ENCODE results near the gene ZW10.
A peak's percentile ranks its signal among the peaks of the same experiment; 100 is the strongest.
"Not testable (repeated sequence)": the region's sequence is repeated elsewhere in the genome, so short reads cannot be mapped to it uniquely, and the experiment has no call there.

Gene ZW10, protein sequence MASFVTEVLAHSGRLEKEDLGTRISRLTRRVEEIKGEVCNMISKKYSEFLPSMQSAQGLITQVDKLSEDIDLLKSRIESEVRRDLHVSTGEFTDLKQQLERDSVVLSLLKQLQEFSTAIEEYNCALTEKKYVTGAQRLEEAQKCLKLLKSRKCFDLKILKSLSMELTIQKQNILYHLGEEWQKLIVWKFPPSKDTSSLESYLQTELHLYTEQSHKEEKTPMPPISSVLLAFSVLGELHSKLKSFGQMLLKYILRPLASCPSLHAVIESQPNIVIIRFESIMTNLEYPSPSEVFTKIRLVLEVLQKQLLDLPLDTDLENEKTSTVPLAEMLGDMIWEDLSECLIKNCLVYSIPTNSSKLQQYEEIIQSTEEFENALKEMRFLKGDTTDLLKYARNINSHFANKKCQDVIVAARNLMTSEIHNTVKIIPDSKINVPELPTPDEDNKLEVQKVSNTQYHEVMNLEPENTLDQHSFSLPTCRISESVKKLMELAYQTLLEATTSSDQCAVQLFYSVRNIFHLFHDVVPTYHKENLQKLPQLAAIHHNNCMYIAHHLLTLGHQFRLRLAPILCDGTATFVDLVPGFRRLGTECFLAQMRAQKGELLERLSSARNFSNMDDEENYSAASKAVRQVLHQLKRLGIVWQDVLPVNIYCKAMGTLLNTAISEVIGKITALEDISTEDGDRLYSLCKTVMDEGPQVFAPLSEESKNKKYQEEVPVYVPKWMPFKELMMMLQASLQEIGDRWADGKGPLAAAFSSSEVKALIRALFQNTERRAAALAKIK

DNA sequence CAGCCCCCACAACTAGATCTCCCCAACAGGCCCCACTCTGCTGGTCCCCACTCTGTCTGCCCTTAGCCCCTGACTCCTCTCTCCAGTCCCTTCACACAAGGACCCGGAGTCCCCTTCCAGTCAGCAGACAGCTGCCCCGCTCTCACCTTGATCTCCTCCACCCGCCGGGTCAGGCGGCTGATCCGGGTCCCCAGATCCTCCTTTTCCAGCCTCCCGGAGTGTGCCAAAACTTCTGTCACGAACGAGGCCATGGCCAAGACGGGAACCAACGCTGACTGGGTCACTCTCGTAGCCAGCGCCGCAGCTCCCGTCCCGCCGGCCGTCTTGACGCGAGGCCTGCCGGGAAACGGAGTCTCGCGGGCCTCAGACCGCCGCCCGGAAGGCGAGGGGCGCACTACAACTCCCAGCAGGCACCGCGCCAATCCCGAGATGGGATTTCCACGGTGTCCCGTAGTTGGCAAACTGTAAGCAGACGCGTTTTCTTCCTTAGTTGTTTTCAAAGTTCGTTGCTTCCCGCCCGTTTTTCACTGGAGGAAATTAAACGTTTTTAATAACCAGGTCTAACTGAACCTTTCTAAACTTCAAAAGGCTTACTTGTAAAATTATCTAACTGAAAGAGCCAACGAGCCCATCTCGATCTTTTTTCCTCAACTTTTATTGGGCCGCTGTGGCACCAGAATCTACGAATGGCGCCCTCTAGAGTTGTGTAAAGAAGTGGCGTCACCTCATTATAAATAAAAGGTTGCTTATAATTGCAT, at the start of gene ZW10:
Gene ZW10, minus strand, starts transcription at position 277 of the 758 bp plus-strand sequence. Its CDS starts 26 bp downstream, at position 251.
- peak within 1 kb of the TSS; percentile 95 for H3K4me3 ChIP-seq (ENCODE audit: low read depth, low read length)

DNA sequence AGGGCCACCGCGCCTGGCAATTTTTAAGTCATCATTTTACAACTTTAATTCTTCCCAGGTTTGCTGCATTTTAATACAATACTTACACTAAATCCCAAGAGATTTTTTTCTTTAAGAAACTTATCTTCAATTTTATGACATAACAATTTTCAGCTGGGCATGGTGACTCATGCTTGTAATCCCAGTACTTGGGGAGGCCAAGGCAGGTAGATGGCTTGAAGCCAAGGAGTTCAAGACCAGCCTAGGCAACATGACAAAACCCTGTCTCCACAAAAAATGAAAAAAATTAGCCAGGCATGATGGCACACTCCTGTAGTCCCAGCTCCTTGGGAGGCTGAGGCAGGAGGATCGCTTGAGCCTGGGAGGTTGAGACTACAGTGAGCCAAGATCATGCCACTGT, 44.9 kb upstream of the ZW10 start:
- H3K4me3 ChIP-seq (ENCODE audit: low read depth, low read length) = no peak overlapping the region

DNA sequence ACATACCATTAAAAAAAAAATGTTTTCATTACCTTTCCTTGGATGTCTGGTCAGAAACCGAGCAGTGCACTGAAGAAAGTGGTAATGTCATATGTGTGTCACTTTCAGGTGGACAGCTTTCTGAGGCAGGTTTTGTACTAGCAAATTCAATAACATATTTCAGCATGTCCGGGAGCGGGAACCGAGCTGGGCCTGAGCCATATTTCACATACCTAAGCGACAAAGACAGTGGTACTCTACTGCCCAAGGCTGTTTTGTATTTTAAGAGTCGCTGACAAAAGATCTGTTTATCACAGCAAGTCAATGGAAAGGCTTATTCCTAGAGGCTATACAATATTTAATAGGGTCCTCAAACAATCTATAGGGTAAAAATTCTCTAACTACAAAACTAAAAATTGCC, 44.1 kb upstream of the ZW10 start:
- H3K4me3 ChIP-seq (ENCODE audit: low read depth, low read length) = no peak overlapping the region

DNA sequence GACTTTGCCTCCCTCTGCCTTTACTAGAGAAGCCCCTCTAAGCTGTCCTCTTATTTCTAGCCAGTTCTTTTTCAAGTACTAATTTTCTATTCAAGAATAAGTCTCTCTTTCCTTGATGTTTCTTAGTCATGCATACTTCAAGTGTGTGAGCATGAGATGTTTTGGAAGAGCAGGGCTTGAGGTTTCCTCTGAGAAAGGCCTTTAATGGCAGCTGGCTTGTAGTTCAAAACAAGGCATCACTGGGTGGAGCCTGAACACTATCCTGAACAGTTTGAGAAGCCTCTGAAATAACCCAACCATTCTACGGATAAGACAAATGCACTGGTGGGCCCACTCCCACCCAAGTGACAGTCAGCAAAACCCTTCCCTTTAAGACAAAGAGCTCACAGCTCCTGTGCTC, 43.7 kb upstream of the ZW10 start:
- H3K4me3 ChIP-seq (ENCODE audit: low read depth, low read length) = no peak overlapping the region

DNA sequence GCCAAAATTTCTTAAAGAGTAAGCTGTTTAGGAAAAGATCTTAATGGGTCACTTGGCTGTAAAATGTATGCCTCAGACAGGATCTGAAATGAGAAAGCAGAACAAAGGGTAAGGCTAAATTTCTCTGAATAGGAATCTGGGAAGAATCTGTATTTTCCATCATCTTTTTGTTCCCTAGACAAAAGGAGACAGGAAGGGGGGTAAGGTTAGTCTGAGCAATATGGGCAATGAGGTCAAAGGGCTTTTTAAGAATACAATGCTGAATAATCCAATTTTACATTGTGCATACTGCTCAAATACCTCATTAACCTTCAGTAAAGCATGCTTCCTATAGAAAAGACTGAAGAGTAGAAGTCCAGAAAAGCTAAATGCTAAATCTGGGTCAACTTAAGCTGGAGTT, 40.7 kb upstream of the ZW10 start:
- no peak overlapping the region for H3K4me3 ChIP-seq (ENCODE audit: low read depth, low read length)

DNA sequence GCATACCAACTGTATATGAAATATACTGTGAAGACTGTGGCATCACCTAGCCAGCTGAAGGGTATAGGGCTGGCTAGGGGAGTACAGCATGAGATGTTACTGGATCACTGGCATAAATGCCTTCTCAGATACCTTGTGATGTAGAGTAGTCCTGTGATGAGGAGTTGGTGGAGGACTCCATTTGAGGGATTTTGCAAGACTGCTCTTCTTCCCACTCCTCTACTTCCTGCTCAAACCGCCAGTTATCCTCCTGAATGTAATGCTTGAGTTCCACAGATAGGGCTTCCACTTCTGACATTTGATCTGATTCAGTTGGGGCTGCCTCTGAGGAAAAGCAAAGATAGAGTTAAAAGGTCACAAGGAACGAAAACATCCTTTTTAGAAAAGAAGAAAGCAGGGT, 35.4 kb upstream of the ZW10 start:
- no peak overlapping the region for H3K4me3 ChIP-seq (ENCODE audit: low read depth, low read length)

DNA sequence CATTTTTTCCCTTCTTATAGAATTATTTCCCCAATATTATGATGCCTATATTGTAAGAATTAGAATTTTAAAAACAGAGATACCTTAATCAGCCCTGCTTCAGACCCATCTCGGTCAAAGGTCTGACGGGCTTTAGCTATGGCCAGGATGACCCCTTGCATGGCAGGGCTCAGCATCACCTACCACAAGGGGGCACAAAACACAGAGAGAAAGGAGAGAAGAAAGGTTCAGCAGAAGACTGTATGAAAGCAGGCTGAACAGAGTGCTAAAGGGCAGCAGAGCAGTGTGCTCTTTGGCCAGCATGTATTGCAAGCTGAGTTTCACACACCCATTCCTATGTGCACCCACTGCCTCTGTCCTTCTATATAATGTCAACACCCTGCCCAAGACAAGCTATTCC, 32.9 kb upstream of the ZW10 start:
- no peak overlapping the region for H3K4me3 ChIP-seq (ENCODE audit: low read depth, low read length)

DNA sequence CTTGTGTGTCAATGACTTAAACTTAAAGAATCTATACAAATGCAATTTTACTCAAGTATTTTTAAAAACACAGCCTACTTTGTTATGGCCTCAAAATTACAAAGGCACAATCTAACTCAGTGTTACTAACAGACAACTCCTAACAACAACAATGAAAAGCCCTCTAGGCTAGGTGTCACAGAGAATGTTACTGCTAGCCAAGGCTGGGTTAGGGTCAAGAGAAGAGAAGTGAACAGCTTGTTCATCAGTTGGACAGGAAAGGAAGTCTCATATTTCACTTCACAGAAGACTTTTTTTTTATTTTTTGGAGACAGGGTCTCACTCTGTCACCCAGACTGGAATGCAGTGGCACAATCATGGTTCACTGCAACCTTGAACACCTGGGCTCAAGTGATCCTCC, 32.1 kb upstream of the ZW10 start:
- H3K4me3 ChIP-seq (ENCODE audit: low read depth, low read length) = no peak overlapping the region

DNA sequence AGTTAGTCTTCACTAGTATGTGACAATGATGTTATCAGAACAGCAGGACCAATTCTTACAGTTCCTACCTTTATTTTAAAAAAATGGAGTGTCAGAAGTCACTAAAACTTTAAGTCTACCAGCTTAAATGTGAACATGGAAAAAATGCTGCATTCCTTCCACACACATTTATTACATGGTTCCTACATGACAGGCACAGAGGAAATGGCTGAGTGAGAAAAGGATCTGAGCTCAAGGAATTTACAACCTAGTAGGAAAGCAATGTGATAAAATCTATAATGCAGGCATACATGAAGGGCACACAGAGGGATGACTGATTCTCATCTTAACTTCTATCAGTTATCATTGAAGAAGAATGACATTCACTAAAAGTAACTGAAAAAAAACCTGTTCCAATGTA, 29.1 kb upstream of the ZW10 start:
- no peak overlapping the region for H3K4me3 ChIP-seq (ENCODE audit: low read depth, low read length)

DNA sequence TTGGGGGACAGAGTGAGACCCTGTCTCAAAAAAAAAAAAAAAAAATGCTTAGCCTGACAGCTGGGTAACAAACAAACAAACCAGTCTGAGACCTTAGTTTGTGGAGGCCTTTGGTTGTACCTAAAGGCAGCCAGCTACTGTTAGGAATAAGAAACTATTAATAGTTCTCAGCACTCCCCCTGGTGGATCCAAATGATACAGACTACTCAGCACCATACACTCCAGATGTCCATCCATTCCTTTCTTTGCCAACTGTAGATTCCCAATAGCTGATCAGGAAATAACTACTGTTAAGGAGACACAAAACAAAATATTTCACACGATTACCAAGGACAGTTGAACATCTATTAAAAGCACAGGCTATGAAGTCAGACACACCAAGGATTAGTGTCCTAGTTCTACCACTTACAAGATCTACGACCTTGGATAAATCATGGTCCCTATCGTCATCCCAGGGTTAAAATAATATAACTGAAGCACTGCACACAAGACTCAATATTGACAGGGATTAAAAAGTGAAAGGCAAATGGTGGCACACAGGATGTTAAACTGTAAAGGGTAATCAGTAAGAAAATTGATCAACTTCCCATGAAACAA, 23.3 kb upstream of the ZW10 start:
- H3K4me3 ChIP-seq (ENCODE audit: low read depth, low read length) = no peak overlapping the region

DNA sequence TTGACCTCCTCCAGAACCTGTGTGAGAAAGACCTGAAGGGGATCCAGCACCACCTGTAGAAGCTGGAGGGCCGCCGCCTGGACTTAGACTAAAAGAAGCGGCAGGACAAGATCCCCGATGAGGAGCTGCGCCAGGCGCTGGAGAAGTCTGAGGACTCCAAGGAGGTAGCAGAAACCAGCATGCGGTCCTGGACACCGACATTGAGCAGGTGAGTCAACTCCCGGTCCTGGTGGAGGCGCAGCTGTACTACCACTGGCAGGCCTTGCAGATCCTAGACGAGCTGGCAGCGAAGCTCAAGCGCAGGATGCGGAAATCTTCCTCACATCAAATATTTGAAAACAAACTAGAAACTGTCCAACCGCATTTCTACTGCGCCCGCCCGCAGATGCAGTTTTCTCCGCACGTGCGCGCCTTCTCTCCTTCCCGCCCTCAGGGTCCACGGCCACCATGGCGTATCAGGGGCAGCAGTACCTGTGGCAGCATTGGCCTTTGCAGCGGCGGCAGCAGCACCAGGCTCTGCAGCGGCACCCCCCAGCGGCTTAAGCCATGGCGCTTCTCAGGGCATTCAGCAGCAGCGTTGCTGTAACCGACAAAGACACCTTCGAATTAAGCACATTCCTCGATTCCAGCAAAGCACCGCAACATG, 16.3 kb upstream of the ZW10 start:
- H3K4me3 ChIP-seq (ENCODE audit: low read depth, low read length) = no peak overlapping the region

DNA sequence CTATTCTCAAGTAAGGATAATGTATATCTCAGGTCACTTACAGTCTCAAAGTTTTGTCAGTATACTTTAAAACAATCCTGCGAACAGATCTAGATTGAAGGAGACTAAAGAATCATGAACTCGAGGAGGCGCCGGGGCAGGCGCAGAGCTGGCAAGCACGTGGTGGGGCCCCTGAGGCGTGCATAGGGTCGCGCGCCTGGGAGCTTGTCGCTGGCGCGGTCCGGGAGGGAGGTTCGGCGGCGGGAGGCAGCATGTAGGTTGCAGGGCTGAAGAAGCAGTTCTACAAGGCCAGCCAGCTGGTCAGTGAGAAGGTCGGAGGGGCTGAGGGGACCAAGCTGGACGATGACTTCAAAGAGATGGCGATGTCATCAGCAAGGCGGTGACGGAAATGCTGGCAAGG, 15.5 kb upstream of the ZW10 start:
- H3K4me3 ChIP-seq (ENCODE audit: low read depth, low read length) = not testable (repeated sequence)

DNA sequence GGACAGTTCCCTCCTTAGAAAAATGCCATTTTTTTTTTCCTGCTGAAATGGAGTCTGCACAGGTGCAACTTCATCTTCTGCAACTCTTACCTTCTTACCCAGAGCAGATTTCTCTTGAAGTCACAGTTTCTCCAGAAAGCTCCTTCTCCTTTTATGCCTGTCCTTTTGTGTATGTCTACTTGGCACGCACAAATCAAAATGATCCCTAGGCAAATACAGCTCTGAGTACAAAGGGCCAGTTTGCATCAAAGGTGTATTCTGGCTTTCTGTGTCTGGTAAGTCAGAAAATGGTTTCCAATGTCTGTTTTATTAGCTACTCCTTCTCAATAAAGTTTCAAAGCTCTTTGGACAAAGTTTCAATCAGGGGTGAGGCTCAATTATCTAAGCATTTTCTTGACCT, 8.6 kb upstream of the ZW10 start:
- H3K4me3 ChIP-seq (ENCODE audit: low read depth, low read length) = no peak overlapping the region

DNA sequence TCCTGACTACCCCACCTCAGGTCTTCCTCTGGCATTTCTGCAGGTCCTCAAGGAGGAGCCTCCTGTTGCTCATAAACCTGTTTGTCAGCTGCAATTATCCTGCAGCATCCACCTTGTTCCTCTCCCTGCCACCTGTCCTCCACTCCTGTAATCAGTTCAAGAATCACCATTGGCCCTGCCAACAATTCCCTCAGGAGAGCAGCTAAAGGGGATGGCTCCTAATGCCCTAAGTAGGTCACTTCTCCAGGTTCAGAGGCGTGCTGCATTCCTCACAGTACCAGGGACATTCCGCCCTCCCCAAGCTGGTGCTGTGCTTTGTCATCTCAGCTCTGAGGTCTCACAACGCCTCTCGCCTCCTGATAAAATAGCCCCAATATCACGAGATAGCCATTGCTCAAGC, 8.2 kb upstream of the ZW10 start:
- H3K4me3 ChIP-seq (ENCODE audit: low read depth, low read length) = no peak overlapping the region

DNA sequence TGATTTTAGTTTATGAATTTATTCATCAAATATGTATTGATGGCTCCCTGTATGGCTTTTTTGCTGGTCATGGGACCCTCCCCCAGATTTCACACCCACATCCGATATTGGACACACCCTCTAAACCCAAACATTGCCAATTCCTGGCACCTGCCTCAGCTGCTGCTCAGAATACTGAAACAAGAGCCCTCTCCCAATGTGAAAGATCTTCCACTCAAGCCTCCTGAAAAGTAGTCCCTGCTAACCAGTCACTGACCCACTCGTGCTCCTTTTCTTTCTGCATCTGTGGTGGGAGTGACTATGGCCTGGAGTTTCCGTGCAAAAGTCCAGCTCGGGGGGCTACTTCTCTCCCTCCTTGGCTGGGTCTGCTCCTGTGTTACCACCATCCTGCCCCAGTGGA, 6.0 kb upstream of the ZW10 start, which contains the start of gene CLDN25:
Gene CLDN25, plus strand, starts transcription at position 301 of the 400 bp plus-strand sequence. Its CDS starts 0 bp downstream, at position 301.
- no peak within 1 kb of the TSS for H3K4me3 ChIP-seq (ENCODE audit: low read depth, low read length)

DNA sequence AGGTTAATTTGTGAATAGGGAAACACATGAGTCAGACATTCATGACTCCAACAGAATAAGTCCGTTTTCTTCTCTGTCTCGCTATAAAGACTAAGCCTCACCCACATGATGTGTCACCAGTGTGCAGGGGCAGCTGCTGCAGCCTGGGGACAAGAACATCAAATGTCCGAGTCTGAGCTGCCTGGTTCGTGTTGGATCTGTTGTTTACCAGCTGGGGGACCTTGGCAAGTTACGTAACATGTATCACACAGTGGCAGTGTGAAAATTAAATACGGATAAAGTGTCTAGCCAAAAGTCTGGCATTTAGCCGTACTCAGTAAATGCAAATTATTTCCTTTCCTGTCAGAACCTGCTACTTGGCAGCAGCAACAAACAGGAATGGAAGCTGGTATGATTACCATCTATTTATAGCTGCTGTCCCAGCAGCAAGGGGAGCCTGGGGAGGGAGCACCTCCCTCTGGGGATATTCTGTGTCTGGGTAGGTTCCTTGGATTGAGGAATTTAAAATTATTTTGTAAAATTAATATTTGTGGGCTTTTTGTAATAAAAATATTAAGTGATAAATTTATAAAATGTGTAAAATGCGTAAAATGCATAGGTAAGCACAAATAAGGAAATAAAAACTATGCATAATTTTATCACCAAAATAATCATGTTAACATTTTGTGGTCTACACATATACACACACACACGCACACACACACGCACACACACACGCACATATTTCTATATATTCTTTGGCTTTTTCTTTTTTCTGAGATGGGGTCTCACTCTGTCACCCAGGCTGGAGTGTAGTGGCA, 4.8 kb upstream of the ZW10 start:
- H3K4me3 ChIP-seq (ENCODE audit: low read depth, low read length) = no peak overlapping the region

DNA sequence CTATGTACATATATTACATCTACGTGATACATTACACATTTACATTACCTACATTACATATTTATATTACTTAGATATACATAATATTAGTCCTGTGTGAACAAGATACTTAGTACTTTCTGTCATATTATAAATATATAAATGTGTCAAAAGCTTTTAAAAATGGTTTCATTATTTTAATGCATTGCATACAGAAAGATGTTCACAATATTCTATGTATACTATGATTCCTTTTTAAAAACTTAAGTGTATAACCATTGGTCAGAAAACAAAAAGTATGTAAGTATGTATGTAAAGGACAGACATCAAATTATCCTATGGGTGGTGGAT, 647 bp upstream of the ZW10 start:
- H3K4me3 ChIP-seq (ENCODE audit: low read depth, low read length) = peak overlapping the region; percentile 95

DNA sequence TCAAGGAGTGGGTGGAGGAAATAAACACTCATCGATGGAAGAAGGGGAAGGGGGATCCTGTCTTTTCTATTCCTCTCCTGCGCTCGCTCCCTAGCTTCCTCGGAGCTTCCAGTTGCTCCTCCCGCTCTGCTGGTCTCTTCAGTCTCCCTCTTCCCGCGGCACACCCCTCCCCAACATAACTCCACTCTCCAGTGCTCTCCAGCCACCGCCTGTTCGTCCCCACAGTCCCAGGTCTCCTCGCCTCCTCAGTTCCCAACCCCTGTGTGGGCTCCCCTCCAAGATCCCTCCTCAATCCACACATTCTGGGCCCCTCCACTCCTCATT, 438 bp downstream of the ZW10 start:
- H3K4me3 ChIP-seq (ENCODE audit: low read depth, low read length) = peak overlapping the region; percentile 95

DNA sequence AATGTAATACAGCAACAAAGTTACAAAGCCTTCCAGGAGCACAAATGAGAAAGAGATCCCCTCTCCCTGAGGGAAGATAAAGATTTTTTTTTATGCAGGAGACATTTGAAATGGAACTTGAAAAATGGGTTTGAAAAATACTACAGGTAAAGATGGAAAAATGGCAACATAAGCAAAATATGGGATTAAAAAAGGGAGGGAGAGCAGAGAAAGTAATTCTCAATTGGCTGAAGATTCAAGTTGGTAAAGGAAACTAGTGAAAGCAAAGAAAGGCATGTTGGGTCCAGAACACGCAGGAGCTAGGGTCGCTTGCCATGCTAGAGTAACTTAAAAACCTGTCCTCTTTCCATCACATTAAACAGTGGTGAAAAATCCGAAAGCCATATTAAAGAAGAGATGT, 1.5 kb downstream of the ZW10 start:
- no peak overlapping the region for H3K4me3 ChIP-seq (ENCODE audit: low read depth, low read length)
